HepG2 (cell line): ENCODE data around the gene CTSO. TPM values are rescaled to one million over a fixed set of nuclear protein-coding genes. Genes with fewer than 3 reads are reported as not detected.
A peak's percentile ranks its signal among the peaks of the same experiment; 100 is the strongest.

Experiments used
- ATF7 ChIP-seq, 2 experiments: fragments of 450-650 bp in 1 of 2; sonication (generic) in 1 of 2; formaldehyde crosslinking in 1 of 2; IDR thresholded peaks; 2 replicates each; pipeline versions ENCODE4 v1.4.0 to v1.6.1; 2016 to 2020; ENCODE audit warnings: antibody characterized with exemption in 1 of 2, mild to moderate bottlenecking in 1 of 2, missing genetic modification reagents in 1 of 2
- ATM ChIP-seq: fragments of 450-650 bp; IDR thresholded peaks from 2 replicates; pipeline ENCODE4 v1.7.1; 2017; ENCODE audit warnings: mild to moderate bottlenecking, borderline replicate concordance
- CENPX ChIP-seq: sonication (generic); formaldehyde crosslinking; IDR thresholded peaks from 2 replicates; pipeline ENCODE4 v1.9.0; 2021; ENCODE audit warnings: mild to moderate bottlenecking, missing genetic modification reagents, moderate library complexity
- EED ChIP-seq: sonication (generic); formaldehyde crosslinking; IDR thresholded peaks from 2 replicates; pipeline ENCODE4 v1.5.0; 2020; ENCODE audit warnings: mild to moderate bottlenecking, missing genetic modification reagents
- ELF4 ChIP-seq: sonication (generic); formaldehyde crosslinking; IDR thresholded peaks from 2 replicates; pipeline ENCODE4 v1.5.0; 2020; ENCODE audit warnings: missing genetic modification reagents, mild to moderate bottlenecking, moderate library complexity, borderline replicate concordance
- GABPA ChIP-seq, 2 experiments: IDR thresholded peaks; 2 replicates each; pipeline ENCODE4 v1.6.1; 2011 to 2016; ENCODE audit warnings: low read depth in 2 of 2, low read length in 1 of 2, missing biosample characterization in 1 of 2, missing genetic modification characterization in 1 of 2
- GTF3A ChIP-seq: sonication (generic); formaldehyde crosslinking; conservative IDR thresholded peaks from 2 replicates; pipeline ENCODE4 v1.4.0; 2020; ENCODE audit warnings: mild to moderate bottlenecking, missing genetic modification reagents
- KDM3A ChIP-seq: IDR thresholded peaks from 2 replicates; pipeline ENCODE4 v1.6.1; 2018; ENCODE audit warnings: low read depth, missing compliant biosample characterization
- KLF15 ChIP-seq: sonication (generic); formaldehyde crosslinking; IDR thresholded peaks from 2 replicates; pipeline ENCODE4 v1.8.1; 2023; ENCODE audit warnings: borderline replicate concordance, mild to moderate bottlenecking, inconsistent platforms, missing genetic modification reagents, mixed read lengths
- MBNL3 ChIP-seq: fragments of 250-450 bp; sonication (Bioruptor Pico); conservative IDR thresholded peaks from 2 replicates; pipeline ENCODE4 v1.8.0; 2022; ENCODE audit warnings: mild to moderate bottlenecking, inconsistent platforms
- MED13 ChIP-seq: sonication (generic); formaldehyde crosslinking; IDR thresholded peaks from 2 replicates; pipeline ENCODE4 v1.5.0; 2020; ENCODE audit warnings: missing genetic modification reagents
- MEIS1 ChIP-seq: sonication (generic); formaldehyde crosslinking; IDR thresholded peaks from 2 replicates; pipeline ENCODE4 v1.9.0; 2021; ENCODE audit warnings: mild to moderate bottlenecking, missing genetic modification reagents, moderate library complexity, borderline replicate concordance
- NFKB2 ChIP-seq: sonication (generic); formaldehyde crosslinking; IDR thresholded peaks from 2 replicates; pipeline ENCODE4 v1.4.0; 2020; ENCODE audit warnings: missing genetic modification reagents, borderline replicate concordance
- POLR2AphosphoS2 ChIP-seq: IDR thresholded peaks from 2 replicates; pipeline ENCODE4 v1.6.1; 2011; ENCODE audit warnings: low read depth, low read length, improper control_type of control experiment
- RNF2 ChIP-seq: fragments of 450-650 bp; conservative IDR thresholded peaks from 2 replicates; pipeline ENCODE4 v1.6.1; 2016; ENCODE audit warnings: low read depth
- RXRB ChIP-seq: IDR thresholded peaks from 2 replicates; pipeline ENCODE4 v1.6.1; 2016; ENCODE audit warnings: borderline replicate concordance, missing genetic modification reagents, missing compliant biosample characterization
- ZC3H4 ChIP-seq: sonication (generic); formaldehyde crosslinking; IDR thresholded peaks from 2 replicates; pipeline ENCODE4 v1.4.0; 2020; ENCODE audit warnings: missing genetic modification reagents, borderline replicate concordance
- ZNF30 ChIP-seq: sonication (generic); formaldehyde crosslinking; IDR thresholded peaks from 2 replicates; pipeline ENCODE4 v1.5.0; 2020; ENCODE audit warnings: mild to moderate bottlenecking, missing genetic modification reagents
- ZNF34 ChIP-seq: sonication (generic); formaldehyde crosslinking; IDR thresholded peaks from 2 replicates; pipeline ENCODE4 v1.4.0; 2020; ENCODE audit warnings: mild to moderate bottlenecking, missing genetic modification reagents, borderline replicate concordance
- ZNF350 ChIP-seq: sonication (generic); formaldehyde crosslinking; IDR thresholded peaks from 2 replicates; pipeline ENCODE4 v1.4.0; 2020; ENCODE audit warnings: mild to moderate bottlenecking, low read depth, missing genetic modification reagents, borderline replicate concordance
- ZNF589 ChIP-seq: sonication (generic); formaldehyde crosslinking; conservative IDR thresholded peaks from 2 replicates; pipeline ENCODE4 v1.8.0; 2022; ENCODE audit warnings: mild to moderate bottlenecking, moderate library complexity, missing genetic modification reagents
- ZNF75D ChIP-seq: sonication (generic); formaldehyde crosslinking; IDR thresholded peaks from 2 replicates; pipeline ENCODE4 v1.8.1; 2023; ENCODE audit warnings: missing genetic modification reagents, mild to moderate bottlenecking, borderline replicate concordance
- polyA plus RNA-seq, 8 experiments: library from polyadenylated mRNA; depleted of rRNA in 3 of 8; stranded (reverse) in 7 of 8; unstranded in 1 of 8; fragments of >200 nt; fragmentation: Illumina TruSeq in 4 of 8; extraction: Trizol in 4 of 8; gene quantifications; 2 replicates each; pipeline versions ENCODE4 v1.2.1 to v1.2.3, GENCODE V29; 2011 to 2016; ENCODE audit warnings: low read depth in 4 of 8, missing spikeins in 1 of 8, mixed read lengths in 1 of 8; ENCODE audit not compliant: insufficient read depth in 1 of 8
- total RNA-seq, 5 experiments: library from RNA; depleted of rRNA; stranded (reverse); fragments of >200 nt; fragmentation: Illumina TruSeq; extraction: Trizol; gene quantifications; 2 replicates each; pipeline ENCODE4 v1.2.3, GENCODE V29; 2016; ENCODE audit warnings: low read depth in 1 of 5
- TF ChIP-seq, protein P1 (sequence below): sonication (generic); formaldehyde crosslinking; IDR thresholded peaks from 2 replicates; pipeline ENCODE4 v1.4.0; 2020; ENCODE audit warnings: missing genetic modification reagents
- TF ChIP-seq, protein P2 (sequence below): conservative IDR thresholded peaks from 2 replicates; pipeline ENCODE4 v1.6.1; 2018; ENCODE audit warnings: missing genetic modification reagents
- TF ChIP-seq, protein P3 (sequence below): sonication (generic); formaldehyde crosslinking; IDR thresholded peaks from 2 replicates; pipeline ENCODE4 v1.4.0; 2020; ENCODE audit warnings: mild to moderate bottlenecking, missing genetic modification reagents
- TF ChIP-seq, protein P4 (sequence below): IDR thresholded peaks from 2 replicates; pipeline ENCODE4 v1.6.1; 2012; ENCODE audit warnings: inconsistent platforms

Gene CTSO
- total and polyA plus RNA-seq, 2 of the 13 experiments (the other 11 are each of a cell fraction or from before 2014, with no cell fraction given): 0.07 to 0.17 TPM

DNA sequence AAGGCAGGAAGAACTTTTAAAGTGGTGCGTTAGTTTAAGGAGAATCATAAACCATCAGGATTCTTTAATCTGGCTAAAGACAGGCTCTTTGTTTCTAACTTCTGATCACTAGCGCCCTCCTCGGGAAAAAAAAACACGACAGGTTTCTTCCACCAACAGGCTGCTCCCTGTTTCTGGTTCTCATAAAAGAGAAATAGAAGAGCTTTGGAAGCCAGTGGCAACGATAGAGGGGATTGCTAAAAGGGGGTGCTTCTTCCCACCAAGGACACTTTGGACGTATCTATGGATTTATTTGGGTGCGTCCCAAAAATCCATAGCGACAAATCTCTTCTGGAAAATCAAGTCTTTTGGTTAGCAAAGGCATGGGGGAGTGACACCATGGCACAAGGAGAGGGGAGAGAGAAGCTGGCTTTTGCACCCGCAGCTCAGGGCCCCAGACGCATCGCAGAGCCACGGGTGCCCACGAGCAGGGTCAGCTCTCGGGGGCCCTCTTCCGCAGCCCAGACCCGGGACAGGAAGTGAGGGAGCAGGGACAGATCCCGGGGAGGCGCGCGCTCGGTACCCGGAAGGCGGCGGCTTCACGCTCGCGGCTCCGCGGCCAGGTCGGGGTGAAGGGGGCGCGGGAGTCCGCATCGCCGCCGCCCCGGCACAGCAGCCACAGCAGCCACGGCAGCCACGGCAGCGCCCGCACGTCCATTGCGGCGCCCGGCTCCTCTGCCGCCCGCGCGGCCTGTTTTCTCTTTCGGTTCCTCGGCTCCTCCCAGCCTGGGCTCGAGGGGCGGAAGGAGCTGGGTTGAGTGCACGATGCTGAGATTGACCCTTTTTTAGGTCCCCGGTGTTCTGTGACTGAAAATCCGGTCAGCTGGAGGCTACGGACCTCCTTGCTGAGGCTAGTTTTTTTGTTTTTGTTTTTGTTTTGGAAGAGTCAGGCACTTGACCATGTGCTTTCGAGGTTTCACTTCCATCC, at the start of gene CTSO (continued):
- TF ChIP-seq ZNF75D (0 out of 2 replicates have a peak, but pooled peaks have one; percentile 19), ZNF34 (CRISPR knock-in tag) (no peak), ATM (no peak), ATF7 (IDR thresholded peaks at IDR 0.05) (no peak), ATF7 (CRISPR knock-in tag; IDR thresholded peaks at IDR 0.05) (no peak), GTF3A (CRISPR knock-in tag) (no peak), RNF2 (peak; percentile 62), MEIS1 (CRISPR knock-in tag) (no peak), EED (no peak), ZNF589 (CRISPR knock-in tag) (no peak), MED13 (CRISPR knock-in tag) (no peak), POLR2AphosphoS2 (no peak), GABPA (IDR thresholded peaks at IDR 0.05; ENCODE audit: low read depth, low read length) (peak; percentile 77), GABPA (CRISPR knock-in tag; IDR thresholded peaks at IDR 0.05; ENCODE audit: low read depth) (peak; percentile 89), KDM3A (no peak), ZC3H4 (CRISPR knock-in tag) (no peak), RXRB (CRISPR knock-in tag) (no peak), MBNL3 (CRISPR knock-in tag) (no peak), KLF15 (CRISPR knock-in tag) (no peak), ZNF350 (CRISPR knock-in tag) (peak; percentile 8; the same call in 1 of the 2 replicates), CENPX (CRISPR knock-in tag) (no peak), NFKB2 (peak; percentile 81; the same call in 1 of the 2 replicates), ELF4 (CRISPR knock-in tag) (no peak), ZNF30 (CRISPR knock-in tag) (no peak)
- TF ChIP-seq, protein P1, sequence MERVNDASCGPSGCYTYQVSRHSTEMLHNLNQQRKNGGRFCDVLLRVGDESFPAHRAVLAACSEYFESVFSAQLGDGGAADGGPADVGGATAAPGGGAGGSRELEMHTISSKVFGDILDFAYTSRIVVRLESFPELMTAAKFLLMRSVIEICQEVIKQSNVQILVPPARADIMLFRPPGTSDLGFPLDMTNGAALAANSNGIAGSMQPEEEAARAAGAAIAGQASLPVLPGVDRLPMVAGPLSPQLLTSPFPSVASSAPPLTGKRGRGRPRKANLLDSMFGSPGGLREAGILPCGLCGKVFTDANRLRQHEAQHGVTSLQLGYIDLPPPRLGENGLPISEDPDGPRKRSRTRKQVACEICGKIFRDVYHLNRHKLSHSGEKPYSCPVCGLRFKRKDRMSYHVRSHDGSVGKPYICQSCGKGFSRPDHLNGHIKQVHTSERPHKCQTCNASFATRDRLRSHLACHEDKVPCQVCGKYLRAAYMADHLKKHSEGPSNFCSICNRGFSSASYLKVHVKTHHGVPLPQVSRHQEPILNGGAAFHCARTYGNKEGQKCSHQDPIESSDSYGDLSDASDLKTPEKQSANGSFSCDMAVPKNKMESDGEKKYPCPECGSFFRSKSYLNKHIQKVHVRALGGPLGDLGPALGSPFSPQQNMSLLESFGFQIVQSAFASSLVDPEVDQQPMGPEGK (CRISPR knock-in tag): peak; percentile 72
- TF ChIP-seq, protein P2, sequence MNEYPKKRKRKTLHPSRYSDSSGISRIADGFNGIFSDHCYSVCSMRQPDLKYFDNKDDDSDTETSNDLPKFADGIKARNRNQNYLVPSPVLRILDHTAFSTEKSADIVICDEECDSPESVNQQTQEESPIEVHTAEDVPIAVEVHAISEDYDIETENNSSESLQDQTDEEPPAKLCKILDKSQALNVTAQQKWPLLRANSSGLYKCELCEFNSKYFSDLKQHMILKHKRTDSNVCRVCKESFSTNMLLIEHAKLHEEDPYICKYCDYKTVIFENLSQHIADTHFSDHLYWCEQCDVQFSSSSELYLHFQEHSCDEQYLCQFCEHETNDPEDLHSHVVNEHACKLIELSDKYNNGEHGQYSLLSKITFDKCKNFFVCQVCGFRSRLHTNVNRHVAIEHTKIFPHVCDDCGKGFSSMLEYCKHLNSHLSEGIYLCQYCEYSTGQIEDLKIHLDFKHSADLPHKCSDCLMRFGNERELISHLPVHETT (CRISPR knock-in tag): no peak
- TF ChIP-seq, protein P3, sequence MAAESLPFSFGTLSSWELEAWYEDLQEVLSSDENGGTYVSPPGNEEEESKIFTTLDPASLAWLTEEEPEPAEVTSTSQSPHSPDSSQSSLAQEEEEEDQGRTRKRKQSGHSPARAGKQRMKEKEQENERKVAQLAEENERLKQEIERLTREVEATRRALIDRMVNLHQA (CRISPR knock-in tag): no peak
- TF ChIP-seq, protein P4, sequence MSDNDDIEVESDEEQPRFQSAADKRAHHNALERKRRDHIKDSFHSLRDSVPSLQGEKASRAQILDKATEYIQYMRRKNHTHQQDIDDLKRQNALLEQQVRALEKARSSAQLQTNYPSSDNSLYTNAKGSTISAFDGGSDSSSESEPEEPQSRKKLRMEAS: peak; percentile 86
